ENCODE measurements around the gene PRTN3.
A peak's percentile ranks its signal among the peaks of the same experiment; 100 is the strongest.
"Not testable (repeated sequence)": the region's sequence is repeated elsewhere in the genome, so short reads cannot be mapped to it uniquely, and the experiment has no call there.

PRTN3 gene

GRCh38 chr19:883661-884211 lies 42.9 kb downstream of the PRTN3 start:
- no peak for DNase-seq (ENCODE audit: low spot score)

- no peak for DNase-seq (ENCODE audit: low spot score)
These were observed 43.8 kb downstream of the PRTN3 start for GRCh38 chr19:884420-885211.

DNA sequence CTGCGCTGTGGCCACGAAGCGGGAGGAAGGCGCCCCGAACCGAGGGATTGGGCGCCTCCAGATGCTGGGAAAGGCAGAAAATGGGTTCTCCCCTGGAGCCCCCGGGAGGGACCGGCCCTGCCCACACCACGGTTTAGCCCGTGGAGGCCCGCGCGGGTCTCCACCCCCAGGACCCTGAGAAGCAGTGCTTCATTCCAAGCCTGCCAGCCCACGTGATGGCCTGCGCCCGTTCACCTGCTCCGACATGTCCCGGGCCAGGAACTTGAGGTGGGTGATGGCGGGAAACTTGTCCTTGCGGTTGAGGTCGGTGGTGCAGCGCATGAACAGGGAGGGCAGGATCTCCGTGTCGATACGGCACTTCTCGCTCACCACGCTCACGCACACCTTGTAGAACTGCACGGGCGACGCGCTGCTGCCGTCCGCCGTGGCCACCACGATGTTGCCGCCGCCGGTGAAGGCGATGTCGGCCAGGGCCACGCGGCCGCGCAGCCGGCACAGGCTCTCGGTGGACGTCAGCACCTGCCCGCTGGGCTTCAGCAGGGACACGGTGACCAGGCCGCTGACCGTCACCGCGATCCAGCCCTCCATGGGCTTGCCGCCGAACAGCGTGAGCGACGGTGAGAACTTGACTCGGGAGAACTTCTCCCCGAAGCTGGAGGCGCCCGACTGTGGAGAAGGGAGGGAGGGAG lies 44.9 kb downstream of the PRTN3 start:
- DNase-seq (ENCODE audit: low spot score) = no peak

GRCh38 chr19:887072-887471 lies 46.3 kb downstream of the PRTN3 start:
- no peak for DNase-seq (ENCODE audit: low spot score)

GRCh38 chr19:887599-887998 lies 46.8 kb downstream of the PRTN3 start:
- DNase-seq (ENCODE audit: low spot score) = no peak

DNA sequence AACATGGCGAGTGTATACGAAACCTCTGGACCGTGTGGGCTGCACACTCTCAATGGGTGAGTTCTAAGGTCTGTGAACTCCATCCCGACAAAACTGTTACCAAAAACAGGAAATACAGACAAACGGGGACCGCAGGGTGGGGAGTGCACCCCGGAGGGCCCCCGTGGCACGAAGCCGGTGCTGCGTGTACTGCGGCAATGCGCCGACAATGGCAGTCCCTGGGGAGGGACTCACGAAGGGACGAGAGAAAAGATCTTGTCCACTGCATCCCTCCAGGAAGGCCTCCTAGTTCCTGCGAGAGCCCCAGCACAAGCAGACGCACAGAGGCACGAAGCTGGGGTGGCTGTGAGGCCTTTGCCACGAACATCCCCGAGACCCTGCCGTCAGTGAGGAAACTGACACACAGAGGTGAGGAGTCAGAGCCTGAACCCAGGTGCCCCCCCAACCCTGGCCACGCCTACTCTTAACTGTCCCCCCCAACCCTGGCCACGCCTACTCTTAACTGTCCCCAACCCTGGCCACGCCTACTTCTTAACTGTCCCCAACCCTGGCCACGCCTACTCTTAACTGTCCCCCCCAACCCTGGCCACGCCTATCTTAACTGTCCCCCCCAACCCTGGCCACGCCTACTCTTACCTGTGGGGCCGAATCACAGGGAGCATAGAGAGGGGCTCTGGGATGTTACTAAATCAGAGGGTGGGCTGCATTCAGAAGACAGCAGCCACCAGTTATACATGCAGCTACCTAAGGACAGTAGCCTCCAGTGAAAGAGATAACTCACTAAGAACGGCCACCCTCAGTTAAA lies 48.0 kb downstream of the PRTN3 start:
- DNase-seq (ENCODE audit: low spot score) = no peak

GRCh38 chr19:889662-890295 lies 49.0 kb downstream of the PRTN3 start:
- no peak for DNase-seq (ENCODE audit: low spot score)

GRCh38 chr19:890831-891230 lies 50.0 kb downstream of the PRTN3 start:
- no peak for DNase-seq (ENCODE audit: low spot score)

DNA sequence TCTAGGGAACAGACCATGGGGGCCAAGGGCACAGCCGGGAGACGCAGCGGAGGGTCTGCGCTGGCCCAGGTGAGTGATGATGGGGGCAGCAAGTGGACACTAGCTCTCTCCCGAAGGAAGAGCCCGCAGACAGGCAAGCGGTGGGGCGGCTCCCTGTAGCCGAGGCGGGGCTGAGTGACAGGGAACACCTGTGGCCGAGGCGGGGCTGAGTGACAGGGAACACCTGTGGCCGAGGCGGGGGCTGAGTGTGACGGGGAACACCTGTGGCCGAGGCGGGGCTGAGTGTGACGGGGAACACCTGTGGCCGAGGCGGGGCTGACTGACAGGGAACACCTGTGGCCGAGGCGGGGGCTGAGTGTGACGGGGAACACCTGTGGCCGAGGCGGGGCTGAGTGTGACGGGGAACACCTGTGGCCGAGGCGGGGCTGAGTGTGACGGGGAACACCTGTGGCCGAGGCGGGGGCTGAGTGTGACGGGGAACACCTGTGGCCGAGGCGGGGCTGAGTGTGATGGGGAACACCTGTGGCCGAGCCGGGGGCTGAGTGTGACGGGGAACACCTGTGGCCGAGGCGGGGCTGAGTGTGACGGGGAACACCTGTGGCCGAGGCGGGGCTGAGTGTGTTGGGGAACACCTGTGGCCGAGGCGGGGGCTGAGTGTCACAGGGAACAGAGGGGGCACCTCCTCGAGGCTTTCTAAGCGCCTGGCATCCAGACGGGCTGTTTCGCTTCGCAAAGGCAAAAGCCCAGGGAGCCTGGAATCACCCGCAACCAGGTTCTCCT lies 50.8 kb downstream of the PRTN3 start:
- DNase-seq (ENCODE audit: low spot score) = not testable (repeated sequence)

DNA sequence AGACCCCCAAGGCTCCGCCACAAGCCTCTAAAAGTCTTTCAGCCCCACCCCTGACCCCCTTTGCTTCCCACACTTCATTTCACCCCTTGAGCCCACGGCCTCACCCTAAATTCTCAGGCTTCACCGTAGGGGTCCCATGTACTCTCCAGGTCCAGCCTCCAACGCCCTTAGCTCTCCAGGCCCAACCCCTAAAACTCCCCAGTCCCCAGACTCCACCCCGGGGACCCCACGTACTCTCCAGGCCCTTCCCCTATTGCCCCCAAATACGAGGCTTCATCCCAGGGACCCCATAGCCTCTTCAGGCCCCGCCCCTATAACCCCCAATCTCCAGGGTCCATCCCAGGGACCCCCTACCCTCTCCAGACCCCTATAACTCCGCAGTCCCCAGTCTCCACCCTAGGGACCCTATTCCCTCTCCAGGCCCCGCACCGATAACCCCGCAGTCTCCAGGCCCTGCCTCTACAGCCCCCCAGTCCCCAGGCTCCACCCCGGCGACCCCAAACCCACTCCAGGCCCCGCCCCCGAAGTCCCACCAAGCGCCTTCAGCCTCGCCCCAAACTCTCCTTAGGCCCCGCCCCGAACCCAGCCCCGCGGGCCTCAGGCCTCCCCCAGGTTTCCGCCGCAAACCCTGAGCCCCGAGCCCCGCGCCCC lies 51.6 kb downstream of the PRTN3 start:
- DNase-seq (ENCODE audit: low spot score) = no peak

DNA sequence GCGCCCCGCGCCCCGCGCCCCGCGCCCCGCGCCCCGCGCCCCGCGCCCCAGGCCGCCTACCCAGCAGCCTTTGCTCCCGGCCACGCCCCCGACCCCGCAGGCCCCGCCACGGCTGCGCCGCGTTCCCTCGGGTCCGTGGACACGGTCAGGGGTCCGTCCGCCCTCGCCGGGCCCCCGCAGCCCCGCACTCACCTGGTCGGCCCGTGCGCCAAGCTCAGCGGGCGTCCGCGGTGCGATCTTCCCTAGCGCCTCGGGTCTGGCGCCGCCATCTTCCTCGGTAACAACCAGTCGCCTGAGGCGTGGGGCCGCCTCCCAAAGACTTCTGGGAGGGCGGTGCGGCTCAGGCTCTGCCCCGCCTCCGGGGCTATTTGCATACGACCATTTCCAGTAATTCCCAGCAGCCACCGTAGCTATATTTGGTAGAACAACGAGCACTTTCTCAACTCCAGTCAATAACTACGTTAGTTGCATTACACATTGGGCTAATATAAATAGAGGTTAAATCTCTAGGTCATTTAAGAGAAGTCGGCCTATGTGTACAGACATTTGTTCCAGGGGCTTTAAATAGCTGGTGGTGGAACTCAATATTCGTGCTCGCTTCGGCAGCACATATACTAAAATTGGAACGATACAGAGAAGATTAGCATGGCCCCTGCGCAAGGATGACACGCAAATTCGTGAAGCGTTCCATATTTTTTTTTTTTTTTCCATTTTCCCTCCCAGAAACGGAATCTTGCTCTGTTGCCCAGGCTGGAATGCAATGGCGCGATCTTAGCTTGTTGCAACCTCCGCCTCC lies 52.3 kb downstream of the PRTN3 start, which contains the start of the genes MED16 and RNU6-9:
TSS of gene MED16 (minus strand) at position 294 of the 796 bp plus-strand sequence. CDS start 2,056 bp downstream, outside the sequence.
TSS of gene RNU6-9 (plus strand) at position 591 of the 796 bp plus-strand sequence.
- peak; percentile 92 for DNase-seq (ENCODE audit: low spot score)

DNA sequence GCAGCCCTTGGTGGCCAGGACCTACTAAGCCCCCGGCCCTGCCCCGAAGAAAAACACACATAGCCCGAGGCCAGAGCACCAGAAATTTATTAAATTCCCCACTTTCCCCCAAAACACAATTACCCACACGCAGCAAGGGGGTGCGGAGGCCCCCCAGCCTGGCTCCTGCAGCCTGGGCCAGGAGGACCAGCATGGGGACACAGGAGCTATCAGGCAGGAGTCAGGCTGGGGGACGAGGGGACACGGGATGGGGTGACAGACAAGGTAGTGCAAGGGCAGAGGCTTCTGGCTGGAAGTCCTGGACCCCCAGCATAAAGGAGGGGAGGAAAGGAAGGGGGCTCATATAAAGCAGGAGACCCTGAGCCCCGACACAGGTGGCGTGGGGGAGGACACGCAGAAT lies 55.6 kb downstream of the PRTN3 start:
- DNase-seq (ENCODE audit: low spot score) = no peak

- DNase-seq (ENCODE audit: low spot score) = no peak
These were observed 56.2 kb downstream of the PRTN3 start for GRCh38 chr19:896999-897398.

DNA sequence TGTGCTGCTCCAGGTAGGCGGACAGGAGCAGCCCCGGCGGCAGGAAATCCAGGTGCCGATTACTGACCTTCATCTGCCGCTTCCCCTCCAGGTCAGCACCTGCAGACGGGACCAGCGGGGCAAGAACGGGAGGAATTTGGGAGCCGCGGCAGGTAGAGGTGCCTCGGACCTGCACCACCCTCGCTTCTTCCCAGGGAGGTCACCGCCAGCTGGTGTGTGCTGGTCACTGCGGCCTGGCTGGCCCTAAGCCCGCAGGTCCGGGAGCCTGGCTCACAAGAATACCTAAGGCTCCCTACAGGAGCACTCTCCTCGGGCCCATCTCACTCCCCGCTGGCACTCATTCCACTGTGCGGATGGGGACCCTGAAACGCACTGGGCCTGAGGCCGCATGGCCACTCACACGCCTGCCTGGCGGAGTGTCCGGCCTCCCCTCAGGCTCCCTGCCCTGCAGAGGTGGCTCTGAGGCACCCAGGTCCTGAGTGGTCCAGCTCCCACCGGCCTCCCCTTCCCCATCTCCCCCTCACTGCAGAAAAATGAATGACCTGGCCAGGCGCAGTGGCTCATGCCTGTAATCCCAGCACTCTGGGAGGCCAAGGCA lies 56.7 kb downstream of the PRTN3 start:
- no peak for DNase-seq (ENCODE audit: low spot score)

Measured in kidney capillary endothelial cell (primary cell).